ENCODE measurements around the gene PCF11.

Gene PCF11

DNA sequence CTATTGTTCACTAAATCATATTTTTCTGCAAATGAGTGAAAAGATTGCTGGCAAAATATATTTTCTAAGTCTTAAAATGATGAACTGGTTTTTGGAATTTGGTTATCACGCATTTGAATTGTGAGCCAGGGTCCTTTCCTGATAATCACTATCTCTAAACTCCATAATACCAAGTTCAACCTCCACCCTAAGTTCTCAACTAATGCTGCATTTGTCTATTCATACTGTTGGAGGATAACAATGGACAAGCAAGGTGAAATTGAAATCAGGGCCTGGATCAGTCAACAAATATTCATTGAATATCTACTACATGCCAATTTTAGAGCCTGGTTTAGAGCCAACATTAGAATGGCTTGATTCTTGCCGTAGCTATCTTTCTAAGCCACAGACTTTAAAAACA, 4.7 kb upstream of the PCF11 start:
- no peak for DNase-seq

DNA sequence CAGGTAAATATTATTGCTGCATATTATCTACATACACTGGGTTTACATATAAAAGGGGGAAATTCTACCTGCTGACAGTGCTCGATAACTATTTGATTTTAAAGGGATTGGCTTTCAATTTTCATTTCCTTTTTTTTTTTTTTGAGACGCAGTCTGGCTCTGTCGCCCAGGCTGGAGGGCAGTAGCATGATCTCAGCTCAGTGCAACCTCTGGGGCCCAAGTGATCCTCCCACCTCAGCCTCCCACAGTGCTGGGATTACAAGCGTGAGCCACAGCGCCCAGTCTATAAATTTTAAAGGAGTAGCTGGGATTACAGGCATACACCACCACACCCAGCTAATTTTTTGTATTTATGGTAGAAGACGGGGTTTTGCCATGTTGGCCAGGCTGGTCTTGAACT, 3.2 kb upstream of the PCF11 start:
- no peak for DNase-seq

DNA sequence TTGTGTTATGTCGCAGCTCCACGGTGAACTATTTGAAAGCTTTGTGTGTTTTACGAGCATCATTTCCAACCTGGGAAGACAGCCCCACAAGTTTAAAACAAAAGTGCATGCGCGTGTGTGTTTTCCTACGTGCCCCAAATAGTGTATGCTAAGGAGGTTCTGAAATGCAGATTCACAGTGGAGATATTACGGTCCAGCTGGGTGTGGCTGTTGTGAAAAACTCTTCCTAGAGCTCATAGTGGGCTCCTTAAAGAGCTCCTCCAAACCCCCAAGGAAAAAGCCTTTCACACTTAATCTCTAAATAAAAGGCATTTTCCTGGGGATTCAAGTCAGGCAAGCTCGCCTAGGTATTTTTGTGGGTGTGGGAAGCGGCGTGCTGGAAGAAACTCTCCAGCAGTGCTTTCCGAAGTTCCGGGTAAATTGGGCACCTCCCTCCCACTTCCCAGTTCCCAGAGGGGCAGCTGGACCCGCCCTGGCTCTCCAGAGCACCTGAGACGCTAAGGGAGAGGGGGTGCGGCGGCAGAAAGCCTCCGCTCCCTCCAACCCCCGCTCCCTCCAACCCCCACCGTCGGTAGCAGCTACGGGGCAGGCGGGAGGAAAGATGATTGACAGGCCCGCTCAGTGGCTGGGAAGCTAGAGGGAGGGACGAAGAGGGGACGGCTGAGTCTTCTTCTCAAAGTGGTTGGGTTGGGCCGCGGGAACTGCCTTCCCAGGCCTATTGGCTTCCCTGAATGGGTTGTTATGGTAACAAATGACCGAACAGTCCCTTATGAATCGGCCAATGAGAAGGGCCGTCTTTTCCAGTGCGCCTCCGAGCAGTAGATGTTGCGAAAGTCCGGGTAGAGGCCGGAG, 561 bp upstream of the PCF11 start:
- peak; percentile 81 for DNase-seq

DNA sequence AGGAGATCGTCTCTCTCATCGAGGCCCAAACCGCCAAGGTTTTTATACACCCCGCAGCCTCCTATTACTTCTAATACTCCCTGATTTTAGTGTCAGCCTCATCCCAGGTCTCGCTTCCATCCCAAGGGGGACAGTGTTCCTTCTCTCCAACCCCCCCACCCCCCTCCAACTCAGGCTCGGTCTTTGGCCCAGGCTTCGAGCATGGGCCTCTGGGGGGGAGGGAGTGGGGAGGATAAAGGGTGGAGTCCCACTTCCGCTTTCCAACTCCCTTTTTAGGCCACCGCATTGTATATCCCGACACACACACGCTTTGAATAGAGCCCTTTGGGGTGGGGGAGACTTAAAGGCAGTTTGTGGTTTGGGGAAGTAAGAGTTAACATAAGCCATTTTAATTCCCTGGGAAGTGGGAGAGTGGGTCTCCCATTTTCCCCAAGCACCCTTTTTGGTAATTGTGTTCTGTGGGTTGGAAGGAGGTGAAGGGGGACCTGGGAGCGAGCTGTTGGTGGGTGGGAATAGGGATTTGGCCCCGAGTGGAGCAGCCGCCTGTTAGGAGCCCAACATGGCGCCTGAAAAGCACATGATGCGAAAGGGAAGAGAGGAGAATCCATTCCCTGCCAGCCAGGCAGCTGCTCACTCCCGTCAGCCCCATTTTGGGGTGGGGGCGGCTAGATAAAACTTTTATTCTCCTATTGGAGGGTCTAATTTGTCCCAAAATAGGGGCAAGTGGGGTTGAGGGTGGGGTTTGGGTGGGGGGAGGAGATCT, 844 bp downstream of the PCF11 start:
- no peak for DNase-seq

DNA sequence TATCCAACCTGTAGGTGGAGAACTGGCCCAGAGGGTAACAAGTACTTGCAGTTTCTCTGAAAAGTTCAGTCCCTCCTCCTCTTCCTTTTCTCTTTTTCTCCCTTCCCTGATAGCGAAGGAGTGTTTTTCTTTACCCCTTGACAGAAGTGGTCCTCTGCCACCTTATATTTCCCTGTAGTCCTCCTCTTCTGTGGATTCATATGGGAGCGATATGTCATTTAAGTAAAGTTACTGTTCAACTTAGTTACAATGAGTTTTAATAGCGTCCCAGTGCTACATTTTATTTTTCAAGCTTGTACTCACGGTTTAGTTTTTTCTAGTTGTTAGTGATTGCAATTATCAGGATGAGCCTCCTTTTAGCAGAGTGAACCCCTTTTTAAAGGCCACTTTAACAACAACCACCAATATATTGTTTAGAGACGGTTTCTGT, 1.4 kb downstream of the PCF11 start:
- DNase-seq: no peak

DNA sequence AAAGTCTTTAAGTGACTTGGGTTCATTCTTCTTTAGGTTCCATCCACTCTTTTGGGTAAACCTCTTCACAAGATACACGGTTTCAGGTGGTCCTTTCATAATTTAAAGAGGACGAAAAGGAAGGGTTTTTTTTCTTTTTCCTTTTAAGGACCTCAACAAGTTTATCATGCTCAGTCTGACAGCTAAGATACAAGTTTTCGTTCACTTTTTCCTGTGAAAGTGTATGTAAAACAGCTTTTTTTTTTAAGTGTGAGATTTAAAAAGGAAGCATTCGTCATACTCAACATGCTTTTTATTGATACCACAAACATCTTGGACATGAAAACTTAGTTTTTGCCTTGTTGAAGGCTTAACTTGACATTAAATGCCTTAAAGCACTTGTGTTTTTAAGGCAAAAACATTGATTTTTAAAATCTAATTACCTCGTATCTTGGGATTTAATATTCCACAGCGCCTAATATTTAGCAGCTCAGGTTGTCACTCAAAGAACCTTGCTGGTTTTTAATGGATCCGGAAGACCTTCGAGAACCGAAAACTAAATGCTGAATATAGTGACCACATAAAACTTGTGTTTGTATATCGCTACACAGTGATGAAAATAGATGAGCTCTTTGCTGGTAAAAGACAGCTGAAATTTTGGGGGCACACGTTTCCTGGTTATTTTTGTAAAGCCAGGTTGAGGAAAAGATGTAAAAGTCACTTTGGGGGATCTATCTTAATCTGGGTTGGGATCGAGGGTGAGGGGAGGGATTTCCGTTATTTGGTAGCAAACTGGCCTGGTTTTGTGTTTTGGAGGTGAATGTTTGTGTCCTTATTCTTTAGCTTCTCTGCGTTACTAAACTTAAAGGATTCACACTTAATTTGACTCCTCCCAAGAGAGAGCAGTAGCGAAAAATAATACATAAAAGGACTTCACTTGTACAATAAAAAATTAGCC, 2.3 kb downstream of the PCF11 start:
- no peak for DNase-seq

DNA sequence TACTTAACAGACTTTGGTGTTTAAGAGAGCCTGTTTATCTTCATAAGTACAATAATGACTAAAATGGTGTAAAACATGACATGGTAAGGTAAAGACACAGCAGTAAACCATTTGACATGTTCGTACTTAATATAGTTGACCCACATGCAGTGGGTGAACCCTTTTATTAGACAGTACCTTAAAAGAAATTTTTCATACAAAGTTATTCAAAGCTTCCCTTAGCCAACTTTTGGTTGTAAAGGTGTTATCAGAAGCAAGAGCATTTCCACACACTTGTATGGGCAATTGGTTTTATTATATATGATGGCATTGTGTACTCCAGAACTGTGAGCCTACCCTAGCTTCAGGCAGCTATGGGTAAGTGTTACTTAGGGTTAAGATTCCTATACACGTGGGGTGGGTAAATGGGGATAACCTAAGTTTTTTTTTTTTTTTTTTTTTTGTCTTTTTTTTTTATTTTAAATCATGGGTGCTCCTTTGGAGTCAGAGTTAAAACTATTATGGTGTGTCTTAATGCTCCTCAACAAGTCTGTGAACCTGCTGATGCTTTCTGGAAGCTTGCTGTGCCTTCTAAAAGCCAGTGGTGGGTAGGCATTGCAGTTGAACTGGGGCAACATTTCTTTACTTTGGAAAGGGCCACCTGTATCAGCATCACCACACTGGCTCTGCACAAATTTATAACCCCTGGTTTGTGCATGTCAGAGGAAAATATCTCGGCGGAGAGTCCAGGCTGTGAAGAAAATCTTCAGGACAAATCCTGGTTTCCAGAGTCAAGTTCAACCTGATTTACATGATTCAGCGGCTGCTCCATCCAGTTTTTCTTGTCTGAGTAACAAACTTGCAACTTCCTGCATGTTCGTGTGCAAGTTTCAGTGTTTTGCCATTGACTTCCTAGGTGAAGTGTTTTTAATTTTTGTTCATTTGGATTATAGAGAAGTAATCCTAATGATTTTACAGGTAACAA, 3.3 kb downstream of the PCF11 start:
- no peak for DNase-seq

DNA sequence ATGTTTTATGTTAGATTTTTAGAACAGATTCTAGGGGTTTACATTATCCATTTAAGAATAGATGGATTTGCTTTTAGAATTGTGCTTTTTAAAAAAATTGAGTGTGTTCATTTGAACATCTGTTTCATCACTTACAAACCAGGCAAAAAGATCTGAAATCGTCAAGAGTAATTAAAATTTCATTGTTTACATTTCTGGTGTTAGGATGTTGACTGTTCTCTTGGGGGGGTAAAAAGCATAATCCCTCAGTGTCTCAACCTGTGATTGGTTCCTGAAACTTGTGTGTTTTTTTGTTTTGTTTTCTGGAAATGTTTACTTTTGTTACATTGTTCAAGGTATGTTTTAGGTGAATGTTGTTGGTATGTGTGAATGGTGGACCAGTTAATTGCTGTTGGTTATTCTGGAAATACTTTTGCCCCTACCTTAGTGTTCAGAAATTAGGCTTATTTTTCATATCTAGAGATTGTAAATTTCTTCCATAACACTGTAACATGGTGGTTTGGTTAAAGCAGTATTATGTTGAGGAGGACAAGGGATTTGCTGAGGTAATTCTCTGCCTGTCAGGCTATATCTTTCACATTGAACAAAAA, 4.8 kb downstream of the PCF11 start:
- DNase-seq: no peak

DNA sequence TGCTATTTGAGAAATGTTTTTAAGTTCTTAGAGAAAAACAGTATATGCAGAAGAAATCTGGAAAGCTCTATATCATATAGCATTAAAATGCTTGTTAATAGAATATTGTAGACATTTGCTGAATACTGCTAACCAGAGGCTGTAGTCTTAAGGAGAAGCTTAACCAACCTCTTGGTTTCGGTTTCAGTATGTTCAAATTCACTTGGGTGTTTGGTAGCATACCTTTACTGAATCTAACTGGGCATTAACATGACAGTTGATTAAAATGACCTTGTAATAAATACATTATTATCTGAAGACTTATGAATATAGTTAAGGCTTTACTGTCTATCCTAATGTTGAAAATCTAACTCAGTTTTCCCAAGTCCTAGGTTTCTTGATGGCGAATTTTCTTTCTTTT, 5.4 kb downstream of the PCF11 start:
- no peak for DNase-seq

DNA sequence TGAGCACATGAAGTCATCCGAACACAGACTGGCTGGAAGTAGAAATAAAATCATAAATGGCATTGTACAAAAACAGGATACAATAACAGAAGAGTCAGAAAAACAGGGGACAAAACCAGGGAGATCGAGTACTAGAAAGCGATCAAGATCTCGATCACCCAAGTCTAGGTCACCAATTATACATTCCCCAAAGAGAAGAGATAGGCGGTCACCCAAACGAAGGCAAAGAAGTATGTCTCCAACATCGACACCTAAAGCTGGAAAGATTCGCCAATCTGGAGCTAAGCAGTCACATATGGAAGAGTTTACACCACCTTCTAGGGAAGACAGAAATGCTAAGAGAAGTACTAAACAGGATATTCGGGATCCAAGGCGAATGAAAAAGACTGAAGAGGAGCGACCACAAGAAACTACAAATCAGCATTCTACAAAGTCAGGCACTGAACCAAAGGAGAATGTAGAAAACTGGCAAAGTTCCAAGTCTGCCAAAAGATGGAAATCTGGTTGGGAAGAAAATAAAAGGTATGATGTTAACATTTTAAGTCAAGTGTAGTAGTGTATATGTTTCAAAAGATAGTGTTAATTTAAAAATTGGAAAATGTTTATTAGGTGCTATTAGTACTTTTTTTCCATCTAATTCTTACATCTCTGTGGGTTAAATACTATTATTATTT, 9.4 kb downstream of the PCF11 start:
- DNase-seq: no peak

DNA sequence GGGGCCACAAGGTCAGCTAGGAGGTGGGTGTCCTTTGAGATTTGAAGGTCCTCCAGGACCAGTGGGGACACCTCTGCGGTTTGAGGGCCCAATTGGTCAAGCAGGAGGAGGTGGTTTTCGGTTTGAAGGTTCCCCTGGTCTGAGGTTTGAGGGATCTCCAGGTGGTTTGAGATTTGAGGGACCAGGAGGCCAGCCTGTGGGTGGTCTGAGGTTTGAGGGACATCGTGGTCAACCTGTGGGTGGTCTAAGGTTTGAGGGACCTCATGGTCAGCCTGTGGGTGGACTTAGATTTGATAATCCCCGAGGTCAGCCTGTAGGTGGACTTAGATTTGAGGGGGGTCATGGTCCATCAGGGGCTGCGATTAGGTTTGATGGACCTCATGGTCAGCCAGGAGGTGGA, 11.8 kb downstream of the PCF11 start:
- no peak for DNase-seq

DNA sequence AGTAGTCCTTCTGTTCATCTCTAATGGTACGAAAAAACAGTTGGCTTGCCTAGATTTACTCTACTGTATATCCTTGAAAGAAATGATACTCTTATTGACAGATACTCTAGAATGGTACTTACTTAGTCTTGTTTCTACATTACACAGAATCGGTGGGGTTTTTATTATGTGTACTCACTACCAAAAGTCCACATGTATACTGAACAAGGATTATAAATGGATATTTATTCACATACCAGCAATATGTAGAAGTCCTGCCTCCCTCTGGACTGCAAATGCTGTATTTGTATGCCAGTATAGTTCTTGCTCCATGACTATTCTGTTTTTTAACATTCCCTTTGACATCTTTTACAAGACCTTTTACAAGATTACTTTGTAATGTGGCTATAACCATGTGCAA, 13.9 kb downstream of the PCF11 start:
- no peak for DNase-seq

DNA sequence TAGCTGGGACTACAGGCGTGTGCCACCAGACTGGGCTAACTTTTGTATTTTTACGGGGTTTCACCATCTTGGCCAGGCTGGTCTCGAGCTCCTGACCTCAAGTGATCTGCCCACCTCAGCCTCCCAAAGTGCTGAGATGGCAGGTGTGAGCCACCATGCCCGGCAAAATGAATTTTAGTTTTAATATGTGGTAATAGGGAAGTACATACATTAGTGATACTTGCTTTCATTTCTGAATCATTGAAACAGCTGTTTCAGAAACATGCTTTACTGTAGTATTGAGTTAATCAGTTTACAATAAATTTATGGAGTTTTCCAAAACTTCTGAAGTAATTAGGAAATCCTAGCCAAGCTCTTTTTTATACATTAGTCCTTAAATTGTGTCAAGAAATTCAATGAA, 15.6 kb downstream of the PCF11 start:
- no peak for DNase-seq

DNA sequence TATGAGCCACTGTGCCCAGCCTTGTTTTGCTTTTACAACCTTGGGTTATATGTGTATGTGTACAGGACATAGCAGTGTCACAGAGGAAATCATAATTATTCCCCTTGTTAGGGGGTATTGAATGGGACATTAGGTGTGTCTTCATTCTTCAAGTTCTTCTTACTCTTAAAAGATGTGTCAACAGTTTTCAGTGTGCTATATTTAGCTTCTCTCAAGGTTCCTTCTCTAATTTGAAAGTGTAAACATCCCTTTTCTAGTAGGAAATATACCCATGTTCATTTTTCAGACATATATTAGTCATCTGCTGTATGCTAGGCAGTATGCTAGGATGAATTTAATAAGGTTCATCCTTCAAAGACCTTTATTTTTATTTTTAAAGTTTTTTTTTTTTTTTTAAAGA, 17.1 kb downstream of the PCF11 start:
- DNase-seq: no peak

DNA sequence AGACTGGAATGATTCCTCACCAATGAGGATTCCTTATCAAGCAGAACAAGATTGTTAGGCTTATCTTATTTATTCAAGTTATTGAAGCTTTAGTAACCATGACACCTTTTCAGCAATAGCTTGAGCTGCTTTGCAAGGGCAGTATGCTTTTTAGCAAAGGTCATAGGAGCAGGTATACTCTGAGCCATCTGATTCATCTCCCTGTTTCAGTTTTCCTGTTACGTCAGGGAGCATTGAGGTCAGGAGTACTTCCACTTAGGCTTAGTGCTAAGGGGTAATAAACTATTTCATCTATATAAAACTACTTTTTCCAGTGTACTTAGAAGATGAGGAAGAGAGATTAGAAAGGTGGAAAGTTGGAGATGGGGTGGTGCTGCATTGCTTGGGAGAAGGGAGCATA, 18.9 kb downstream of the PCF11 start:
- DNase-seq: no peak

DNA sequence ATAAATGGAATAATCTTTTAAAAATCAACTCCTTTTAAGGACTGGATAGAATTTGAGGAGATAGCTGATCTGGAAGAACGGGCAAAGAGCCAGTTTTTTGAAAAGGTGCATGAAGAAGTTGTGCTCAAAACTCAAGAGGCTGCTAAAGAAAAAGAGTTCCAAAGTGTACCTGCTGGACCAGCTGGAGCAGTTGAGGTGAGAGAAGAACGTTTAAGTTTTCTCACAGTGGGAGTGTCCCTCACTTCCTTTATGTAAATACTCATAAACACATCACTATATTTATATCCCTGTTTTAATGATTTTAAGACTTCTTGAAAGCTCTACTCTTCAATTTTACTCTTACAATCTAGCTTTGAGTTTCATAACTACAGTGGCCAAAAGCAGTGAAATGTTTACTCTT, 24.9 kb downstream of the PCF11 start:
- no peak for DNase-seq

DNA sequence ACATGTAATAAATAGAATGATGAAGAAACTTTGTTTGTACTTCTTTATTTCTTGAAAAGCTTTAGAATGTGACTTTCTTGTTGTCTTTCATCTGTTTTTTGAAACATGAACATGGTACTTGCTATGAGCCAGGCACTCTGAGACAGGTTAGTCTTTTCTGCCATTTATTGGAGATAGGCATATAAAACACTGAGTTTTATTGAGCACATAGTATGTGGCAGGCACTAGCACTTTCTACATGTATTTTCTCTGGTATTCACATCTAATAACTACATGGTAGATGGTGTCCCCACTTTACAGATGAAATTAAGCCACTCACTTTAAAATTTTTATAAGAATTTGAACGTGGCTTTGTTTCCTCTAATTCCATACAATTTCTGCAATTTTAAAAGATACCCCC, 28.8 kb downstream of the PCF11 start:
- no peak for DNase-seq

DNA sequence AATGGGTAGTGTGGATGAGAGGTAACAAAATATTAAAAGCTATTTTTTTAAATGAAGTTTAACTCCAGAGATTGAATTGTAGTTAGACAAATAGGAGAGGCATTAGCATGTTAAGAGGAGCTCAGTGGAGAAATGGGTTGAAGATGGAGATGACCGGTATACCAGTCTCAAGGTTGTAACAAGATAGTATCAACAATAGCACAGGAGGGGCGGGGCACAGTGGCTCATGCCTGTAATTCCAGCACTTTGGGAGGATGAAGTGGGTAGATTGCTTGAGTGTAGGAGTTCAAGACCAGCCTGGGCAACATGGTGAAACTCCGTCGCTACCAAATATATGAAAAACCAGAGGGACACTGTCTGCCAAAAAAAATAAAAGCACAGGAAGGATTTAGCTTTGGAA, 30.5 kb downstream of the PCF11 start:
- DNase-seq: no peak

DNA sequence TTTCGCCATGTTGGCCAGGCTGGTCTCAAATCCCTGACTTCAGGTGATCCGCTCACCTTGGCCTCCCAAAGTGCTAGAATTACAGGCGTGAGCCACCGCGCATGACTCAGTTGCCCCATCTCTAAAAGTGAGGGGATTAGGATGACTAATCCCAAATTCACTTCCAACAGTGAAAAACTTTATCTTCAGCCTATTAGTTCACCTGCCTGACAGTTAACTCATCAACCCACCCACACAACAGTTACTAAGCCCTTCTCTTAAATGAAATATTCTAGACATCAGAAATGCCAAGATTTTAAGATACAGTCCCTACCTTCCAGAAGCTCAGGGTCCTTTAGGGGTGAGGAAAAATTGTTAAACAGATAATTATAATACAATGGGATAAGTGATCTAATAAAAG, 34.6 kb downstream of the PCF11 start:
- DNase-seq: no peak

DNA sequence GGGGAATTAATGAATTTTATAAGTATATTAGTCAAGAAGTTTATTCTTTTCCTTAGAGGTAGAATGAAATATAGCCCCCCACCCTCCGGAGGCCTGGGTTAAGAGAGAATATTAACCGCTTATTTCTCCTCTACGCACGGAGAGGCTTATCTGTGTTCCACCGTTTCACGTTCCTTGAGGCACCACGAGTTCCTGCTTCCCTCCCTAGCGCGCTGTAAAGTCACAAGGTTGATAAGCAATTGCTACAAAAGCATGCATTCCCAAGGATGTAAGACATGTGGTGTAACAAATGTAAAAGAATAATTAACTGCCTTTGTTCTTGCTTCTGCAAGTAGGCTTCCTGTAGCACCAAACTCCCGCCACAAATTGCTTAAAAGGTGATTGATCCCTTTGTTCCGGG, 35.1 kb downstream of the PCF11 start:
- no peak for DNase-seq

DNA sequence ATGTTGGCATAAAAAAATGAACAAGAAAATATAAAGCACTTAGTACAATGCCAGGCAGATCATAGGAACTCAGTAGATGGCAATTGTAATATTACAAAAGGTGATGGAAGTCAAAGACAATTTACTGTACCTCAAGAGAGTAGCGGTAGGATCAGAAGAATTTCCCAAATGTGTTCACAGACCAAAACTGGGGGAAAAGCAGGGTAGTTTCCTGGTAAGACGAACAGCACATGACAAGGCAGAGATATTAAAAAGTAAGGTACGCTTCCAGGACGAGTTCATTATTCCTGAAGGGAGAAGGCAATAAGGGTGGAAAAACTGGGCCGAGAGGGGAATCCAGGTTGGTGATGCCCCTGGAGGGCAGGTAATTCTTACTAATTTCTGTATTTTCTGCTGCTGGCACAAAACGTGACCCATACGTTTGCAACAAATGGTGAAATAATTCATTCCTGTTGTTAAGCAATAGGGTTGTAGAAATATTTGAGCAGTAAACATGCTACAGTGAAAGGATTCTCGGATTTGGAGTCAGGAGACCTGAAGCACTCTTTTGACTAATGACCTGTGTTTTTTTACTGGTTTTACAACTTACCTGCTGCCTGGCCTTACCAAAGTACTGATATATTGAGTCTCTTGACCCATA, 35.8 kb downstream of the PCF11 start:
- no peak for DNase-seq

Measured in 8988T (cell line).